Neural cell (in vitro differentiated cells): ENCODE measurements around the gene EIF4H. TPM values are rescaled to one million over a fixed set of nuclear protein-coding genes. Genes with fewer than 3 reads are reported as not detected.
"Not testable (repeated sequence)": the region's sequence is repeated elsewhere in the genome, so short reads cannot be mapped to it uniquely, and the experiment has no call there.

Source experiments
- H2AFZ ChIP-seq: fragments of 200-600, 300-800 bp; sonication (generic), shearing (Covaris generic); 2 replicates; pipeline ENCODE4 v1.6.0; 2014; ENCODE audit warnings: low read depth, mild to moderate bottlenecking, antibody characterized with exemption, low read length, moderate library complexity
- H3F3A ChIP-seq: fragments of 200-600 bp; shearing (Covaris generic); 2 replicates; pipeline ENCODE4 v1.6.1; 2016; ENCODE audit warnings: mild to moderate bottlenecking, moderate library complexity, mixed read lengths, antibody characterized with exemption, low read length; ENCODE audit not compliant: insufficient read depth, poor library complexity, severe bottlenecking
- H3K27ac ChIP-seq: fragments of 200-600, 300-800 bp; sonication (generic), shearing (Covaris generic); 2 replicates; pipeline ENCODE4 v1.5.1; 2014; ENCODE audit warnings: mild to moderate bottlenecking, low read length, moderate library complexity
- H3K27me3 ChIP-seq: fragments of 300-800, 200-600 bp; sonication (generic), shearing (Covaris generic); 2 replicates; pipeline ENCODE4 v1.6.0; 2014; ENCODE audit warnings: mild to moderate bottlenecking, low read depth, low read length, moderate library complexity; ENCODE audit not compliant: insufficient read depth
- H3K36me3 ChIP-seq: fragments of 300-800, 200-600 bp; sonication (generic), shearing (Covaris generic); 2 replicates; pipeline ENCODE4 v1.5.1; 2014; ENCODE audit warnings: mild to moderate bottlenecking, antibody characterized with exemption, low read length, moderate library complexity; ENCODE audit not compliant: insufficient read depth
- H3K4me2 ChIP-seq: fragments of 300-800, 200-600 bp; sonication (generic), shearing (Covaris generic); 2 replicates; pipeline ENCODE4 v1.6.0; 2014; ENCODE audit warnings: mild to moderate bottlenecking, low read length
- H3K4me3 ChIP-seq: fragments of 300-800, 200-600 bp; sonication (generic), shearing (Covaris generic); 2 replicates; pipeline ENCODE4 v1.5.1; 2014; ENCODE audit warnings: mild to moderate bottlenecking, low read length, moderate library complexity
- H3K79me2 ChIP-seq: fragments of 200-600 bp; shearing (Covaris generic); replicated peaks from 2 replicates; pipeline ENCODE4 v1.6.0; 2014; ENCODE audit warnings: mild to moderate bottlenecking, low read length, moderate library complexity; ENCODE audit not compliant: insufficient read depth
- H3K9ac ChIP-seq: fragments of 300-800, 200-600 bp; sonication (generic), shearing (Covaris generic); 2 replicates; pipeline ENCODE4 v1.6.1; 2016; ENCODE audit warnings: mild to moderate bottlenecking, low read length, mixed read lengths
- H3K9me2 ChIP-seq: fragments of 200-600 bp; shearing (Covaris generic); 2 replicates; pipeline ENCODE4 v1.6.1; 2016; ENCODE audit warnings: mild to moderate bottlenecking, low read length, mixed read lengths; ENCODE audit not compliant: insufficient read depth
- H3K9me3 ChIP-seq: fragments of 200-600, 300-800 bp; sonication (generic), shearing (Covaris generic); 2 replicates; pipeline ENCODE4 v1.6.1; 2016; ENCODE audit warnings: mild to moderate bottlenecking, mixed run types, low read length, moderate library complexity, mixed read lengths
- H4K20me1 ChIP-seq: fragments of 200-600 bp; shearing (Covaris generic); 2 replicates; pipeline ENCODE4 v1.6.1; 2016; ENCODE audit warnings: mild to moderate bottlenecking, mixed run types; ENCODE audit not compliant: insufficient read depth
- CTCF ChIP-seq: fragments of 450-650 bp; IDR thresholded peaks from 2 replicates; pipeline ENCODE4 v1.5.1; 2014; ENCODE audit warnings: antibody characterized with exemption, mild to moderate bottlenecking, moderate library complexity; ENCODE audit not compliant: poor library complexity, severe bottlenecking
- EP300 ChIP-seq: fragments of 450-650 bp; conservative IDR thresholded peaks from 2 replicates; pipeline ENCODE4 v1.6.1; 2014; ENCODE audit warnings: antibody characterized with exemption, mild to moderate bottlenecking, moderate library complexity; ENCODE audit not compliant: poor library complexity, severe bottlenecking
- EZH2 ChIP-seq: fragments of 200-600, 300-800 bp; shearing (Covaris generic), sonication (generic); IDR thresholded peaks from 2 replicates; pipeline ENCODE4 v1.6.1; 2014; ENCODE audit warnings: antibody characterized with exemption, low read length, borderline replicate concordance, mild to moderate bottlenecking; ENCODE audit not compliant: insufficient read depth, poor library complexity, severe bottlenecking
- MXI1 ChIP-seq: fragments of 450-650 bp; conservative IDR thresholded peaks from 2 replicates; pipeline ENCODE4 v1.6.1; 2014; ENCODE audit warnings: antibody characterized with exemption, mild to moderate bottlenecking; ENCODE audit not compliant: poor library complexity, severe bottlenecking
- POLR2AphosphoS5 ChIP-seq: IDR thresholded peaks from 2 replicates; pipeline ENCODE4 v1.6.1; 2012
- RAD21 ChIP-seq: fragments of 450-650 bp; conservative IDR thresholded peaks from 2 replicates; pipeline ENCODE4 v1.6.1; 2014; ENCODE audit warnings: antibody characterized with exemption, mild to moderate bottlenecking, moderate library complexity
- REST ChIP-seq: IDR thresholded peaks from 2 replicates; pipeline ENCODE4 v1.6.1; 2012; ENCODE audit warnings: borderline replicate concordance
- SMC3 ChIP-seq: fragments of 450-650 bp; conservative IDR thresholded peaks from 2 replicates; pipeline ENCODE4 v1.6.1; 2014; ENCODE audit warnings: antibody characterized with exemption, mild to moderate bottlenecking, moderate library complexity; ENCODE audit not compliant: poor library complexity
- TAF1 ChIP-seq: IDR thresholded peaks from 2 replicates; pipeline ENCODE4 v1.6.1; 2012; ENCODE audit warnings: low read depth
- polyA plus RNA-seq: library from polyadenylated mRNA; depleted of rRNA; stranded (reverse); fragments of >200 nt; gene quantifications from 2 replicates; pipeline ENCODE4 v1.2.3, GENCODE V29; 2014

The EIF4H gene
- polyA plus RNA-seq, 1 donor from 2014 or later = 170 TPM

- no peaks in the 10 kb centered on the region for H3K36me3 ChIP-seq
- no peak overlapping the region for H3K9ac ChIP-seq
- no peak overlapping the region for H3K27ac ChIP-seq
- H3K9me3 ChIP-seq = no peaks in the 10 kb centered on the region
- no peak overlapping the region for H3K4me2 ChIP-seq
- no peaks in the 10 kb centered on the region for H4K20me1 ChIP-seq
- H2AFZ ChIP-seq = no peak overlapping the region
- H3K79me2 ChIP-seq = no peaks in the 10 kb centered on the region
- no peaks in the 10 kb centered on the region for H3F3A ChIP-seq
- no peaks in the 10 kb centered on the region for H3K9me2 ChIP-seq
- H3K4me3 ChIP-seq = no peak overlapping the region
- TF ChIP-seq SMC3 (no peak), REST (no peak), EP300 (no peak), POLR2AphosphoS5 (no peak), MXI1 (no peak), RAD21 (no peak), EZH2 (no peak), TAF1 (no peak), CTCF (no peak)
- no peaks in the 10 kb centered on the region for H3K27me3 ChIP-seq
These were observed 33.4 kb downstream of the EIF4H start for GRCh38 chr7:74207586-74207985.

GRCh38 chr7:74208241-74208640, 34.1 kb downstream of the EIF4H start:
- H3K4me3 ChIP-seq, H3K27ac ChIP-seq, H3K9me3 ChIP-seq, H3K79me2 ChIP-seq, H3K9me2 ChIP-seq, H3K4me2 ChIP-seq, H4K20me1 ChIP-seq, H3K9ac ChIP-seq, H3F3A ChIP-seq, H2AFZ ChIP-seq, H3K36me3 ChIP-seq, H3K27me3 ChIP-seq: not testable (repeated sequence)

GRCh38 chr7:74212661-74213060, 38.5 kb downstream of the EIF4H start:
- Histone ChIP-seq H3K4me3 (no peak overlapping the region), H3K27ac (no peak overlapping the region), H3K9me3 (no peaks in the 10 kb centered on the region), H3F3A (no peaks in the 10 kb centered on the region), H3K9me2 (no peaks in the 10 kb centered on the region), H2AFZ (no peak overlapping the region), H3K27me3 (no peaks in the 10 kb centered on the region), H4K20me1 (no peaks in the 10 kb centered on the region), H3K36me3 (no peaks in the 10 kb centered on the region), H3K9ac (no peak overlapping the region), H3K79me2 (no peaks in the 10 kb centered on the region), H3K4me2 (no peak overlapping the region)
- TF ChIP-seq SMC3 = no peak
- TF ChIP-seq POLR2AphosphoS5 = no peak
- no peak for TF ChIP-seq EP300
- TF ChIP-seq REST = no peak
- TF ChIP-seq EZH2 = no peak
- TF ChIP-seq TAF1 = no peak
- no peak for TF ChIP-seq MXI1
- TF ChIP-seq CTCF = no peak
- no peak for TF ChIP-seq RAD21
